Measurements from ENCODE around the gene DPP10.

The DPP10 gene

DNA sequence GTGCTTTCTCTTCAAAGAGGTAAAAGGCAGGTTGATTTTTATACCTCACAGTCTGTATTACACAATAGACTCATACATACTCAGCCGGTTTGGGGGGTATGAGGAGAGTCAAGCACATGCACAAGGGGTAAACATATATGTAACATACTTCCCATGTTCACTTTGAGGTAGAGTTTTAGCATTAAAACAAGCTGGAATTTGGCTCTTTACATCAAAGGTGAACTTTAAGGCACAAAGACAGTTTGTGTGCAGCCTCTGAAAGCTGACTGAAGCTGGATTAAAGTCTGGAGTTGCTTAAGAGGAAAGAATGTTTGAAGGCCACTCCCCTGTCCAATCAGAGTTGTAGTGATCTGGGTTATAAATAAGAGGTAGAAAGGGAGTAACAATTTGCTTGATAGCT is 282.0 kb downstream of the DPP10 start:
- TF ChIP-seq TAF1 (IDR thresholded peaks at IDR 0.05; ENCODE audit: borderline replicate concordance, insufficient read depth, low read length) (no peak), FOXP2 (optimal IDR thresholded peaks at IDR 0.05; ENCODE audit: borderline replicate concordance, extremely low read depth, extremely low read length, insufficient read depth) (no peak), SIN3A (IDR thresholded peaks at IDR 0.05; ENCODE audit: borderline replicate concordance, insufficient read depth, low read length) (no peak)
- TF ChIP-seq, protein P1, sequence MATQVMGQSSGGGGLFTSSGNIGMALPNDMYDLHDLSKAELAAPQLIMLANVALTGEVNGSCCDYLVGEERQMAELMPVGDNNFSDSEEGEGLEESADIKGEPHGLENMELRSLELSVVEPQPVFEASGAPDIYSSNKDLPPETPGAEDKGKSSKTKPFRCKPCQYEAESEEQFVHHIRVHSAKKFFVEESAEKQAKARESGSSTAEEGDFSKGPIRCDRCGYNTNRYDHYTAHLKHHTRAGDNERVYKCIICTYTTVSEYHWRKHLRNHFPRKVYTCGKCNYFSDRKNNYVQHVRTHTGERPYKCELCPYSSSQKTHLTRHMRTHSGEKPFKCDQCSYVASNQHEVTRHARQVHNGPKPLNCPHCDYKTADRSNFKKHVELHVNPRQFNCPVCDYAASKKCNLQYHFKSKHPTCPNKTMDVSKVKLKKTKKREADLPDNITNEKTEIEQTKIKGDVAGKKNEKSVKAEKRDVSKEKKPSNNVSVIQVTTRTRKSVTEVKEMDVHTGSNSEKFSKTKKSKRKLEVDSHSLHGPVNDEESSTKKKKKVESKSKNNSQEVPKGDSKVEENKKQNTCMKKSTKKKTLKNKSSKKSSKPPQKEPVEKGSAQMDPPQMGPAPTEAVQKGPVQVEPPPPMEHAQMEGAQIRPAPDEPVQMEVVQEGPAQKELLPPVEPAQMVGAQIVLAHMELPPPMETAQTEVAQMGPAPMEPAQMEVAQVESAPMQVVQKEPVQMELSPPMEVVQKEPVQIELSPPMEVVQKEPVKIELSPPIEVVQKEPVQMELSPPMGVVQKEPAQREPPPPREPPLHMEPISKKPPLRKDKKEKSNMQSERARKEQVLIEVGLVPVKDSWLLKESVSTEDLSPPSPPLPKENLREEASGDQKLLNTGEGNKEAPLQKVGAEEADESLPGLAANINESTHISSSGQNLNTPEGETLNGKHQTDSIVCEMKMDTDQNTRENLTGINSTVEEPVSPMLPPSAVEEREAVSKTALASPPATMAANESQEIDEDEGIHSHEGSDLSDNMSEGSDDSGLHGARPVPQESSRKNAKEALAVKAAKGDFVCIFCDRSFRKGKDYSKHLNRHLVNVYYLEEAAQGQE (IDR thresholded peaks at IDR 0.05; ENCODE audit: insufficient read depth in 1 of 2, low read depth in 2 of 2, low read length in 2 of 2), result no peak

DNA sequence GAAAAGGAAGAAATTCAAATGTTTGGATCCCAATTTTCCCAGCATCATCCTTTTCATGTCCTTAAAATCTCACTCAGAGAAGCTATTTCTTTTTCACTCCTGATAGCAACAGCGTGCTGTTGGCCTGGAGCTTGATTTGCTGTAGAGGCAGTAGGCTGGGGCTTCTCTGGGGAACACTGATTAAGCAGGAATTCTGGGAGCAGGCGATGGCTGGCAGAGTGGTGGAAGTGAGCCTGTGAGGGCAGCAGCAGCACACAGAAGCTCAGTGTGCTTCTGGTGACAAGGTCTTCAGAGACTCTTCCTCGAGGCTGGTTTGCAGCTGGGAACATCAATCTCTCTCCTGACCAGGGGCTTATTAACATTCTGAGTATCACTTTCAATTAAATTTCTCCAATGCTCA is 284.6 kb downstream of the DPP10 start:
- TF ChIP-seq TAF1 (IDR thresholded peaks at IDR 0.05; ENCODE audit: borderline replicate concordance, insufficient read depth, low read length), result no peak
- TF ChIP-seq FOXP2 (optimal IDR thresholded peaks at IDR 0.05; ENCODE audit: borderline replicate concordance, extremely low read depth, extremely low read length, insufficient read depth), result no peak
- TF ChIP-seq POLR2AphosphoS5 (IDR thresholded peaks at IDR 0.05; ENCODE audit: low read depth, low read length), result no peak
- TF ChIP-seq, protein P1 (IDR thresholded peaks at IDR 0.05; ENCODE audit: insufficient read depth in 1 of 2, low read depth in 2 of 2, low read length in 2 of 2), result no peak
- no peak for TF ChIP-seq SIN3A (IDR thresholded peaks at IDR 0.05; ENCODE audit: borderline replicate concordance, insufficient read depth, low read length)

DNA sequence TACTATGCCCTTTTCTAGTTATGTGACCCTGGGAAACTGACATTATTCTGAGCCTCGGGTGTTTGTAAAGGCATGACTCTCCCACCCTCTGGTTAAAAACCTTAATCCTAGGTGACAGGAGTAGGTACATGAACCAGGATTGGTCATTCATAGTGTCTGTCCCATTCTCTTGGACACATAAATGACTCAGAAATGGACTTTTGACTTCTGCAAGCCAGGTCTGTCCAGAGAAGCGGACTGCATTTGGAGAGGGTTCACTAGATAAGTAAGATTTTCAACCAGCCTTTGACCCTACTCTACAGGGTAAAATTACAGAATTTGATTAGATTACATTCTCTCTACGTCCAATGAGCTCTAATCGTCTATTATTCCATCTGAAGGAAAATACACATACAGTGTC is 285.9 kb downstream of the DPP10 start:
- TF ChIP-seq POLR2AphosphoS5 (IDR thresholded peaks at IDR 0.05; ENCODE audit: low read depth, low read length) (no peak), FOXP2 (optimal IDR thresholded peaks at IDR 0.05; ENCODE audit: borderline replicate concordance, extremely low read depth, extremely low read length, insufficient read depth) (no peak), TAF1 (IDR thresholded peaks at IDR 0.05; ENCODE audit: borderline replicate concordance, insufficient read depth, low read length) (no peak)
- TF ChIP-seq, protein P1 (IDR thresholded peaks at IDR 0.05; ENCODE audit: insufficient read depth in 1 of 2, low read depth in 2 of 2, low read length in 2 of 2), result no peak

DNA sequence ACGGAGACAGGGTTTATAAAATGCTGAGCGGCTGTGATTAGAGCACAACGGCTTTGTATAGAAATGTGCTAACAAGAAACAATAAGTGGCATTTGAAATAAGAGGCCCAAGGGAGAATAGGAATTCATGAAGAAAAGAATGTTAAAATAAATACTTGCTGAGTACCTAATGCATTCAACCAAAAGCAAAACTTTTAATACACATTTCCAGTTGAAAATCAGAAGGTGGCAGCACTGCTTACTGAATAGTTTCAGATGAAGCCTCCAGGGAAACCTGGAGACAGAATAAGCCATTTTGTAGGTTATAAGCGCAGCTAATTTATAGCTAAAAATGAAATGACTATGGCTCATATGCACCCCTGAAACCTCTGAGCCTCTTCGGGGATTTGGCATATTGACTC is 286.6 kb downstream of the DPP10 start:
- TF ChIP-seq FOXP2 (optimal IDR thresholded peaks at IDR 0.05; ENCODE audit: borderline replicate concordance, extremely low read depth, extremely low read length, insufficient read depth), result no peak
- no peak for TF ChIP-seq SIN3A (IDR thresholded peaks at IDR 0.05; ENCODE audit: borderline replicate concordance, insufficient read depth, low read length)
- TF ChIP-seq, protein P1 (IDR thresholded peaks at IDR 0.05; ENCODE audit: insufficient read depth in 1 of 2, low read depth in 2 of 2, low read length in 2 of 2), result no peak
- TF ChIP-seq TAF1 (IDR thresholded peaks at IDR 0.05; ENCODE audit: borderline replicate concordance, insufficient read depth, low read length), result no peak
- no peak for TF ChIP-seq POLR2AphosphoS5 (IDR thresholded peaks at IDR 0.05; ENCODE audit: low read depth, low read length)

DNA sequence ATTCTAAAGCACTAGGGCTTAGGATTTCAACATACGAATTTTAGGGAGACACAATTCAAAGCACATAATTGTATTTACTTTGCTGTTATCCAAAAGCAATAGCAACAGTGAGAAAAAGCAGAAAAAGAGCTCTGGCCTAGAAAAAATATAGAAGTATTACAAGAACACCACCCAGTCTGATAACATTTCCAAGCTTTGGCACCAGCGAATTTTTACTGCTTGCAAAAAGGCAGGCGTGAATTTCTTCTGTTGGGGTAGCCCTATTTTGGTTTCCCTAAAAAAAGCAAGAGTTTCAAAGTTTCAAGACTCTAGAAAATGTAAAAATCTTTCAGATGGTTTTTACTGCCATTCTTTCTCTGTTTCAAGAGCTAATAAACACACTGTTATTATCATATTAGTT is 292.7 kb downstream of the DPP10 start:
- TF ChIP-seq FOXP2 (optimal IDR thresholded peaks at IDR 0.05; ENCODE audit: borderline replicate concordance, extremely low read depth, extremely low read length, insufficient read depth), result no peak
- TF ChIP-seq, protein P1 (IDR thresholded peaks at IDR 0.05; ENCODE audit: insufficient read depth in 1 of 2, low read depth in 2 of 2, low read length in 2 of 2), result no peak
- TF ChIP-seq SIN3A (IDR thresholded peaks at IDR 0.05; ENCODE audit: borderline replicate concordance, insufficient read depth, low read length), result no peak
- no peak for TF ChIP-seq TAF1 (IDR thresholded peaks at IDR 0.05; ENCODE audit: borderline replicate concordance, insufficient read depth, low read length)
- no peak for TF ChIP-seq POLR2AphosphoS5 (IDR thresholded peaks at IDR 0.05; ENCODE audit: low read depth, low read length)
